IMR-90 (cell line): Measurements from ENCODE around the gene GRIK3. TPM values are rescaled to one million over a fixed set of nuclear protein-coding genes. Genes with fewer than 3 reads are reported as not detected.

ENCODE experiments used
- ATAC-seq: fragments of 200-7000 bp; cut with Tn5 transposase; 2 replicates; pipeline ENCODE4 v1.9.1; 2020; ENCODE audit warnings: low read depth, mild to moderate bottlenecking, moderate library complexity
- BruUV-seq: library from RNA; stranded (reverse); fragments of 400-500 nt; replicated peaks from 2 replicates; lab custom pipeline; 2021; lab: Mats Ljungman, UMichigan
- CTCF ChIA-PET: fragments of 300-600 bp; formaldehyde crosslinking; extraction: SDS; loops from one replicate; lab custom pipeline; 2021; ENCODE audit warnings: antibody characterized with exemption; lab: Yijun Ruan, JAX
- POLR2A ChIA-PET: fragments of 300-600 bp; sonication (Branson Sonifier 250); formaldehyde crosslinking; loops from one replicate; lab custom pipeline; 2022; ENCODE audit warnings: antibody characterized with exemption; ENCODE audit not compliant: unreplicated experiment; lab: Charles Lee
- DNase-seq: peaks from one replicate; pipeline ENCODE4 v3.0.0; 2013
- H2AFZ ChIP-seq: replicated peaks from 2 replicates; pipeline ENCODE3; 2013; ENCODE audit warnings: low read length, mild to moderate bottlenecking; ENCODE audit not compliant: poor library complexity
- H2AK5ac ChIP-seq: 2 replicates; pipeline ENCODE4 v1.6.1; 2013; ENCODE audit warnings: low read depth, low read length, inconsistent platforms
- H2AK9ac ChIP-seq: replicated peaks from 2 replicates; pipeline ENCODE3; 2013; ENCODE audit warnings: mild to moderate bottlenecking, low read depth, low read length, moderate library complexity; ENCODE audit not compliant: poor library complexity
- H2BK120ac ChIP-seq: 2 replicates; pipeline ENCODE4 v1.6.1; 2013; ENCODE audit warnings: low read depth, low read length, inconsistent platforms
- H2BK15ac ChIP-seq: 3 replicates; pipeline ENCODE4 v1.6.1; 2013; ENCODE audit warnings: low read depth, low read length, inconsistent platforms
- H2BK20ac ChIP-seq: 2 replicates; pipeline ENCODE4 v1.6.1; 2013; ENCODE audit warnings: low read depth, mild to moderate bottlenecking, inconsistent platforms, low read length, moderate library complexity
- H2BK5ac ChIP-seq: 2 replicates; pipeline ENCODE4 v1.6.1; 2013; ENCODE audit warnings: mild to moderate bottlenecking, low read depth, low read length, inconsistent platforms; ENCODE audit not compliant: poor library complexity, severe bottlenecking
- H3K14ac ChIP-seq: replicated peaks from 2 replicates; pipeline ENCODE4 v1.6.1; 2013; ENCODE audit warnings: low read depth, low read length, inconsistent platforms
- H3K18ac ChIP-seq: 2 replicates; pipeline ENCODE4 v1.6.1; 2013; ENCODE audit warnings: low read depth, low read length, control low read depth
- H3K23ac ChIP-seq: 2 replicates; pipeline ENCODE4 v1.6.1; 2013; ENCODE audit warnings: low read depth, low read length, inconsistent platforms
- H3K27ac ChIP-seq: 2 replicates; pipeline ENCODE4 v1.5.1; 2013; ENCODE audit warnings: mild to moderate bottlenecking, control low read depth, low read length; ENCODE audit not compliant: insufficient read depth
- H3K27me3 ChIP-seq: 2 replicates; pipeline ENCODE4 v1.6.1; 2013; ENCODE audit warnings: low read length; ENCODE audit not compliant: control insufficient read depth, insufficient read depth
- H3K36me3 ChIP-seq: 2 replicates; pipeline ENCODE4 v1.6.1; 2013; ENCODE audit warnings: low read length, mixed read lengths; ENCODE audit not compliant: control insufficient read depth, insufficient read depth
- H3K4ac ChIP-seq: 2 replicates; pipeline ENCODE4 v1.6.1; 2013; ENCODE audit warnings: low read depth, low read length, inconsistent platforms
- H3K4me1 ChIP-seq: 2 replicates; pipeline ENCODE4 v1.6.1; 2013; ENCODE audit warnings: low read length, mixed read lengths; ENCODE audit not compliant: control insufficient read depth, insufficient read depth
- H3K4me2 ChIP-seq: 2 replicates; pipeline ENCODE4 v1.6.1; 2013; ENCODE audit warnings: low read depth, mild to moderate bottlenecking, control low read depth, low read length, moderate library complexity
- H3K4me3 ChIP-seq: 2 replicates; pipeline ENCODE4 v1.5.1; 2013; ENCODE audit warnings: low read depth, mild to moderate bottlenecking, control low read depth, low read length, moderate library complexity; ENCODE audit not compliant: insufficient read depth
- H3K56ac ChIP-seq: 2 replicates; pipeline ENCODE4 v1.6.1; 2013; ENCODE audit warnings: low read length, inconsistent platforms; ENCODE audit not compliant: insufficient read depth; ENCODE audit errors: extremely low read depth
- H3K79me1 ChIP-seq, 2 experiments: 2 replicates each; pipeline ENCODE4 v1.6.1; 2013; ENCODE audit warnings: low read length in 2 of 2, inconsistent platforms in 1 of 2, low read depth in 1 of 2
- H3K9ac ChIP-seq: 2 replicates; pipeline ENCODE4 v1.6.1; 2013; ENCODE audit warnings: low read depth, low read length, control low read depth
- H3K9me1 ChIP-seq: 2 replicates; pipeline ENCODE4 v1.6.1; 2013; ENCODE audit warnings: low read length, inconsistent platforms; ENCODE audit not compliant: insufficient read depth
- H3K9me3 ChIP-seq: 2 replicates; pipeline ENCODE4 v1.6.1; 2013; ENCODE audit warnings: low read length; ENCODE audit not compliant: control insufficient read depth, insufficient read depth
- H4K20me1 ChIP-seq: 2 replicates; pipeline ENCODE4 v1.6.1; 2013; ENCODE audit warnings: low read length, inconsistent platforms; ENCODE audit not compliant: insufficient read depth
- H4K5ac ChIP-seq: 2 replicates; pipeline ENCODE4 v1.6.1; 2013; ENCODE audit warnings: mild to moderate bottlenecking, low read depth, low read length, control low read depth
- H4K8ac ChIP-seq, 2 experiments: 2 replicates each; pipeline ENCODE4 v1.6.1; 2013; ENCODE audit warnings: low read depth in 2 of 2, low read length in 2 of 2, control low read depth in 1 of 2, inconsistent platforms in 1 of 2
- H4K91ac ChIP-seq: 2 replicates; pipeline ENCODE4 v1.6.1; 2013; ENCODE audit warnings: low read depth, low read length, inconsistent platforms; ENCODE audit not compliant: insufficient read depth
- MAFK ChIP-seq: IDR thresholded peaks from 2 replicates; pipeline ENCODE4 v1.6.1; 2012; ENCODE audit warnings: low read depth, low read length, improper control_type of control experiment
- POLR2A ChIP-seq: IDR thresholded peaks from 2 replicates; pipeline ENCODE4 v1.6.1; 2012; ENCODE audit warnings: mild to moderate bottlenecking, low read depth, low read length
- RAD21 ChIP-seq: IDR thresholded peaks from 2 replicates; pipeline ENCODE4 v1.6.1; 2012; ENCODE audit warnings: low read length, improper control_type of control experiment
- USF2 ChIP-seq: fragments of 150-350 bp; IDR thresholded peaks from 2 replicates; pipeline ENCODE4 v1.6.1; 2017; ENCODE audit warnings: mild to moderate bottlenecking, antibody characterized with exemption, low read length, low read depth
- WGBS, 2 experiments: methylation state at CpG; one replicate each; pipeline versions ENCODE4 v1.1.5 to v1.1.7; 2013; ENCODE audit warnings: missing lambda C conversion rate in 2 of 2; ENCODE audit not compliant: insufficient read length in 1 of 2; ENCODE audit errors: extremely low coverage in 2 of 2; 5-methylcytosine and 5-hydroxymethylcytosine counted together
- dilution Hi-C: fragments of 300-500 bp; cut with HindIII; formaldehyde crosslinking; loops from one replicate; pipeline ENCODE4 v1.14.3; 2018; ENCODE audit warnings: low sequenced_read_pairs; ENCODE audit not compliant: unreplicated experiment
- in situ Hi-C: fragments of 300-500 bp; cut with MboI; formaldehyde crosslinking; loops from 3 replicates; pipeline ENCODE4 v1.14.3; 2019; ENCODE audit warnings: low sequenced_read_pairs, inconsistent platforms, mixed read lengths
- intact Hi-C: fragments of 100-400 bp; cut with micrococcal nuclease; formaldehyde crosslinking; loops from 2 replicates; pipeline ENCODE4 v1.10.0; 2022
- polyA plus RNA-seq, 3 experiments: library from polyadenylated mRNA; depleted of rRNA; stranded (reverse); fragments of >200 nt; gene quantifications; 2 replicates each; pipeline ENCODE4 v1.2.3, GENCODE V29; 2012; ENCODE audit warnings: low replicate concordance in 1 of 3
- total RNA-seq: library from RNA; depleted of rRNA; stranded (reverse); fragments of >200 nt; gene quantifications from 2 replicates; pipeline ENCODE4 v1.2.3, GENCODE V29; 2012

GRIK3 gene
- total and polyA plus RNA-seq, 2 of the 4 experiments (the other 2 are of a cell fraction), result not detected

- POLR2A ChIA-PET, result no interaction called here
- CTCF ChIA-PET, result no interaction called here
- BruUV-seq, result no TSS peak
- no peak for TF ChIP-seq RAD21
- TF ChIP-seq POLR2A, result no peak
- no peak for TF ChIP-seq USF2
- no peak for TF ChIP-seq MAFK
- no peak overlapping the region for H2AK5ac ChIP-seq
- H3K23ac ChIP-seq, result no peak overlapping the region
- no peaks in the 10 kb centered on the region for H3K4me1 ChIP-seq
- no peaks in the 10 kb centered on the region for H3K9me3 ChIP-seq
- H3K4ac ChIP-seq, result no peak overlapping the region
- intact Hi-C loops (no loop called here), dilution Hi-C loops (no loop called here), in situ Hi-C loops (no loop called here)
- no peak overlapping the region for H2BK5ac ChIP-seq
- H3K18ac ChIP-seq, result no peak overlapping the region
- H3K9me1 ChIP-seq, result no peaks in the 10 kb centered on the region
- H2AK9ac ChIP-seq, result no peak overlapping the region
- no peak overlapping the region for H3K9ac ChIP-seq
- no peaks in the 10 kb centered on the region for H3K36me3 ChIP-seq
- H3K27ac ChIP-seq, result no peak overlapping the region
- peak overlapping the region; percentile 17 for H2AFZ ChIP-seq
- H4K5ac ChIP-seq, result no peak overlapping the region
- no peak overlapping the region for H4K8ac ChIP-seq
- H4K91ac ChIP-seq, result no peak overlapping the region
- DNase-seq (no peak), ATAC-seq (no peak)
- H3K56ac ChIP-seq, result no peak overlapping the region
- no peak overlapping the region for H3K4me3 ChIP-seq
- no CpG with 5 or more reads among the region's 4 CpGs for WGBS, 2 experiments
- no peak overlapping the region for H3K14ac ChIP-seq
- H2BK15ac ChIP-seq, result no peak overlapping the region
- H2BK120ac ChIP-seq, result no peak overlapping the region
- H4K20me1 ChIP-seq, result no peaks in the 10 kb centered on the region
- H3K27me3 ChIP-seq, result no peaks in the 10 kb centered on the region
- no peaks in the 10 kb centered on the region for H3K79me1 ChIP-seq
- H3K4me2 ChIP-seq, result no peak overlapping the region
- H2BK20ac ChIP-seq, result no peak overlapping the region
Observed at GRCh38 chr1:36807262-36807661, 227.1 kb downstream of the GRIK3 start.
